ENCODE data around the gene COA6.
"Not testable (repeated sequence)": the region's sequence is repeated elsewhere in the genome, so short reads cannot be mapped to it uniquely, and the experiment has no call there.

The COA6 gene

GRCh38 chr1:234369784-234370183, 3.5 kb upstream of the COA6 start:
- DNase-seq (ENCODE audit: insufficient read length, low spot score) = no peak

GRCh38 chr1:234371414-234371813, 1.8 kb upstream of the COA6 start:
- no peak for DNase-seq (ENCODE audit: insufficient read length, low spot score)
- TF ChIP-seq CTCF (IDR thresholded peaks at IDR 0.05; ENCODE audit: insufficient read depth, missing control alignments) = no peak
- no peak for FAIRE-seq

More at GRCh38 chr1:234369784-234370183, 3.5 kb upstream of the COA6 start:
- TF ChIP-seq CTCF (IDR thresholded peaks at IDR 0.05; ENCODE audit: insufficient read depth, missing control alignments) = no peak
- FAIRE-seq = peak; percentile 55

- TF ChIP-seq CTCF (IDR thresholded peaks at IDR 0.05; ENCODE audit: insufficient read depth, missing control alignments) = no peak
- FAIRE-seq (peak; percentile 69), DNase-seq (ENCODE audit: insufficient read length, low spot score) (no peak)
Observed at GRCh38 chr1:234372011-234372757, 1.1 kb upstream of the COA6 start.

- DNase-seq (ENCODE audit: insufficient read length, low spot score) (no peak), FAIRE-seq (no peak)
- no peak for TF ChIP-seq CTCF (IDR thresholded peaks at IDR 0.05; ENCODE audit: insufficient read depth, missing control alignments)
Observed at GRCh38 chr1:234373959-234374254, 651 bp downstream of the COA6 start.

GRCh38 chr1:234375672-234376071, 2.4 kb downstream of the COA6 start:
- DNase-seq (ENCODE audit: insufficient read length, low spot score) (no peak), FAIRE-seq (no peak)
- no peak for TF ChIP-seq CTCF (IDR thresholded peaks at IDR 0.05; ENCODE audit: insufficient read depth, missing control alignments)

- not testable (repeated sequence) for FAIRE-seq; DNase-seq (ENCODE audit: insufficient read length, low spot score)
Observed at GRCh38 chr1:234379591-234380109, 6.4 kb downstream of the COA6 start.

- no peak for DNase-seq (ENCODE audit: insufficient read length, low spot score)
- peak; percentile 53 for FAIRE-seq
- no peak for TF ChIP-seq CTCF (IDR thresholded peaks at IDR 0.05; ENCODE audit: insufficient read depth, missing control alignments)
Observed at GRCh38 chr1:234381699-234382555, 8.7 kb downstream of the COA6 start.
